ENCODE results near the gene SYCP2L.
A peak's percentile ranks its signal among the peaks of the same experiment; 100 is the strongest.
"Not testable (repeated sequence)": the region's sequence is repeated elsewhere in the genome, so short reads cannot be mapped to it uniquely, and the experiment has no call there.

The SYCP2L gene

DNA sequence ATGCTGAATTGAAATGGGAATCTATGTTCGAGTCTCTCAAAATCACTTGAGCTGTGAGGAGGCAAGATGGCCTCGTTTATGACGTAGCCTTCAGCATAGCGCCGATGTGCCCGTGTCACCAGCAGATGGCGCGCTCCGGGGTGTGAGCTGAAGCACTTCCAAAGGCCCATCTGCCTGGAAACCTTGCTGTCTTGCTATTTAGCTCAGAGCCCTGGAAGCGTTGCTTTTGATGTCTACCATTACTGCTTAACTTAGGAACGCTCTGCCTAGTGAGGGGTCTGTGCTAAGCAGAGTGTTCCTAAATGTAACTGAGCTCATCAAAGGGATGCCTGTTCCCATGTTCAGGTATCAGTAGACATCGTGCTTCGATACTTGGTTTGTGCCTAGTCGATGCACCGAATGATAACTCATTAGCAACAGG lies 67.7 kb downstream of the SYCP2L start:
- DNase-seq: peak in 37 of 51 donors; percentile 1 to 72 (median 23)

DNA sequence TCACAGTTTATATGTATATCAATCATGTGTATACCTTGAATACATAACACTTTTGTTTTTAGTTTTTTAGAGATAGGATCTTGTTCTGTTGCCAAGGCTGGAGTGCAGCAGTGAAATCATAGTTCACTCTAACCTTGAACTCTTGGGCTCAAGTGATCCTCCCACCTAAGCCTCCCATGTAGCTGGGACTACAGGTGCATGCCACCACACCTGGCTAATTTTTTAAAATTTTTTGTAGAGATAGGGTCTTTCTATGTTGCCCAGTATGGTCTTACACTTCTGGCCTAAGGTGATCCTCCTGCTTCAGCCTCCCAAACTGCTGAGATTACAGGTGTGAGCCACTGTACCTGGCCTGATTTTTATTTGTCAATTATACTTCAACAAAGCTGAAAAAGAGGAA lies 69.9 kb downstream of the SYCP2L start:
- DNase-seq: no peak

DNA sequence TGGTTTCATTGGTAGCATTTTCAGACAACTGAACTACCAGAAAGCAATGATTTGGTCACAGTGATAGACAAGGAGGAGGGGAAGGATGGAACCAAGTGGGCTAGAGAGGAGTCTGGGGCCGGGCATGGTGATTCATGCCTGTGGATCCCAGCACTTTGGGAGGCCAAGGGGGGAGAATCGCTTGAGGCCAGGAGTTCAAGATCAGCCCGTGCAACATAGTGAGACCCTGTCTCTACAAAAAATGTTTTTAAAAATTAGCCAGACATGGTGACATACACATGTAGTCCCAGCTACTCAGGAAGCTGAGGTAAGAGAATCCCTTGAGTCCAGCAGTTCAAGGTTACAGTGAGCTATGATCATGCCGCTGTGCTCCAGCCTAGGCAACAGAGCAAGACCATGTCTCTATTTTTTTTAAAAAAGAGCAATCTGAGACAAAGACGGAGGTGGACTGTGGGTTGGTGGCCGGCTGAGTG lies 70.6 kb downstream of the SYCP2L start:
- DNase-seq: no peak

DNA sequence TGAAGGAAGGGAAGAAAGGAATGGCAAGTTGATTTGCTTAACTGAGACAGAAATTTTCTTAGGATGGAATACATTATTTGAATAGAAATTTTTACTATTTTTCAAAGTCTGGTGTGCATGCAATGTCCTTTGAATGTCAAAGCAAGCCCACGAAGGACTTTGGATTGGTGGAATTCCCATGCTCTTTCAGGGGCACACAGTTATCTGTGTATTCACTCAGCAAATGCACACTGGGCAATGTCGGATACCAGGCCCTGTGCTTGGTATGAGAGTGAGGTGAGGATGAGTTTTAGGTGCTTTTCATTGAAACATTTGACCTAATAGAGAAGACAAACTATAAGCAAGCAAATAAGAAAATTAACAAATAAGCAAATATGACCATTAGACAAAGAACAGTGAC lies 73.3 kb downstream of the SYCP2L start:
- DNase-seq: no peak

DNA sequence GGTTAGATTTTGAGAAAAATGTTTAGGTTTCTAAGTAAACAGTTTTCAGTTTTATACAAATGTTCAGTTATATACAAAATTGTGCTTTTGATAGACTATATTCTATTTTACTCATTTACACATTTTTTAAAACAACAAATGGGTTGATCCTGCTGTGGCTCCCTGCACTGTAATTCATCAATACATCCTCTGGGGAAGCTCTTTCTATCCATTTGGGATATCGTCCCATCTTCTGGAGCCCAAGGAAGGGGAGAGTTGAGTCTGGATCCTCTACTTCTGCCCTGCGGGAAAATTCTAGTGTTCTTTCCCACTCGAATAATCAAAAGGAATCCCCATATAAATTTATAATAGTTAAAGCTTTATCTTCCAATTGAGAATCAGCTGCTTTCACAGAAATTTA lies 75.0 kb downstream of the SYCP2L start:
- DNase-seq: no peak

DNA sequence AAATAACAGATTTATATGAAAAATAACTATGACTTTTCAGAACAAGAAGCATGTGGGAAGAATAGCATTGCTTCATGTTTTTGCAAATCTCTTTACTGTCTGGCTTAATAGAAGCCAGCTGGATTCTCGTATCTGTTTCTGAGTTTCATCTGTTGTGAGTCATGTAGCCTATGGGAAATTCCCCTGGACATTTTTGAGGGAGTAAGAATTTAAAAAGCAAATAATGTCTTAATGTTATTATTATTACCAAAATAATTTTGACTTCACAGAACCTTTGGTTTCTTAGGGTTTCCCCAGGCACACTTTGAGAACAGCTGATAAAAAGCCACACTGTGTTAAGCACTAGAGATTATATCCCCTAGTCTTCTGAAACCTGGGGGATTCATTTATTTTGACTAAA lies 75.8 kb downstream of the SYCP2L start:
- DNase-seq: no peak

DNA sequence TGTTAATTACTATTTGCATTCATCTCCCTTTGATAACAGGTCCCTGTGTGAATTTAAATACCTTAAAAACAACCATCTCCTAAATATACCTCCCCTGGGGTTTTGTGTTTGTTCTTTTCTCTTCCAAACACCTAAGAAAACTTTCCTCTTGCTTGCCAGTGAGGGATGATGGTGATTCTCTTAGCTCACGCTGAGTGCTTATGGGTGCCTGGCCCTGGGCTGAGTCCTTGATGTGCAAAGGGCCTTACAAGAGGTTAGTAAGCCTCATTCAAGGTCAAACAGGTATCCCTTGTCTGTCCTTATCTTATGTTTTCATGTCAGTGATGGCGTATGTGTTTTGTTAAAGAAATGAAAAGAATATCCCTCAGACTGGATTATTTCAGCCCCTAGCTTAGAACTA lies 76.3 kb downstream of the SYCP2L start:
- no peak for DNase-seq

DNA sequence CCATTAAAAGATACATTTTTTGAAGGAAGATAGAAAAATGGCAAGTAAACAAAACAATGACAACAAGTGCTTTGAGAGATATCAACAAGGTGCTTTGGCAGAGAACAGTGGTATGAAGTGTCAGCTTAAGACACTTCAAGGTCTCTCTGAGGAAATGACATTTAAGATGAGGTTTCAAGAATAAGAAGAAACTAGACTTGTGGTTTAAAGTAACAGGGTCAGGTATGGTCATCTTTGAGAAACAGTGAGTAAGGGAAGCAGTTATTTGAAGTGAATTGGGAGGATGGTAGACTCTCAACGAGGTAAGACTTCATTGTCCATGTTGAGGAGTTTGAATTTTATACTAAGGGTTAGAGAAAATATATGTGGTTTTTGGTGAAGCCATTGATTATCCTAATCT lies 77.8 kb downstream of the SYCP2L start:
- no peak for DNase-seq

DNA sequence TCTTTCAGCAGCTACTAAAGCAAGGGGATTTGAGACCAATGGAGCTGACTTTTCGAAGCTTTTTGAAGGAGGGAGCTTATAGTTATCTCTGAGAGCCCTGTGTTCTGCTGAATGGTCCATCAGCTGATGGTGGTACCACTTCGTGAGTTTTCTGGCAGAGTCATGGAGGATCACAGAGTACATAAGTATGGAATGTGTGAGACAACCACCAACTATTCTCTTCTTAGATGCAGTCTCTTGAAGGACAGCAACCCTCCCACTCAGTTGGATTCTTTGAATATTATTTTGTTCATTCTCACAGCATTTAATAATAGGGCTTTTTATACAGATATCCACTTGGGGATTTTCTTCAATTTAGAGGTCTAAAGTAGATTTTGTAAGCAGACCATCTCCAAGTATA lies 81.9 kb downstream of the SYCP2L start:
- DNase-seq: no peak

DNA sequence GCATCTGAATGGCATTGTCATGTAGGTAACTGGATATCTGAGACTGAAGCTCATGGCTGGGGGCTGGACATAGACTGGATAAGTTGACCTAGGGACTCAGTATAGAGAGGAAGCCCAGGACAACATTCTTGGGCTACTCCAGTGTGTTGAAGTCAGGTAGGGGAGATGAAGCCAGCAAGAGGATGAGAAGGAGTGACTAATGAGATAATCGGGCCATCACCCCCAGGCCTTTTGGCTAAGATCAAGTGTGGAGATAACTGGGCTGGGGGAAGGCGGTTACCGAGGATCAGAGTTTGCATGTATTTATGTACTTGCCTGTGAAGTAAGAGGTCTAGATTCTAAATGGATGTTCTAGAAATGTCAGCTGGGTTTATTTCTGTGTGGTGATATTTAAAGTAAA lies 83.9 kb downstream of the SYCP2L start:
- DNase-seq: no peak

DNA sequence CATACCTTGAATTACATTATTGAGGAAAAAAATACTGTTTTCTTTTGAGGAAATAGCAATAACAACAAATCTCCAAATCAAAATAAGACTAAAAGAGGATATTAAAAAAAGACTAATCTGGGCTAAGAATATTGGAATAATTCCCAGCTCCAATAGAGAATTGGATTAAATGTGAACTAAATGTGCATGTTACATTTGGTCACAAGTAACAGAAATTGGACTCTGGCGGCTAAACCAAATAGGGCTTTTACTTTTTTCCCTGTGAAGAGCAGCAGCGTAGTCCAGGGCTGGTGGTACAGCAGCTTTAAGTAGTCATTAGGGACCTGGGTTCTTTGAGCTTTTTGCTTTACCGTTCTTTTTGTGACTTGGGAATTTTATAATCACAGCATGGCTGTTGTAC lies 85.3 kb downstream of the SYCP2L start:
- no peak for DNase-seq

DNA sequence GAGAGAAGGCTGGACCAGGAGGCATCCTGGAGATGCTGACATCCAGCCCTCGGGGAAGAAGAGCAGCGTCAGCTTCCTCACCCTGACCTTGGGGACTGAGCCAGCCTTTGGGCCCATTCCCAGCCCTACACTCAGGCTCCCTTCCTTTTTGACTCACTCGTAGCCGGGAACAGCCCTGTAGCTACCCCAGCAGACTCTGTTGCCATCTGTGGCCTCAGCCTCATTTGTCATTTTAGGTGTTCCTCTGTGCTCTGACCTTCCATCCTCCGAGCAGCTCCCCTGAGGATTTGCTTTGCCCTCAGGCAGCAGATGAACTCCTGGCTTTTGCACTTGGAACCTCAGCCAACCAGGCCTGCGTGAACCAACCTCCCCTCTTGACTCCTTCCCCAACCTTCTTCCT lies 89.7 kb downstream of the SYCP2L start:
- no peak for DNase-seq

DNA sequence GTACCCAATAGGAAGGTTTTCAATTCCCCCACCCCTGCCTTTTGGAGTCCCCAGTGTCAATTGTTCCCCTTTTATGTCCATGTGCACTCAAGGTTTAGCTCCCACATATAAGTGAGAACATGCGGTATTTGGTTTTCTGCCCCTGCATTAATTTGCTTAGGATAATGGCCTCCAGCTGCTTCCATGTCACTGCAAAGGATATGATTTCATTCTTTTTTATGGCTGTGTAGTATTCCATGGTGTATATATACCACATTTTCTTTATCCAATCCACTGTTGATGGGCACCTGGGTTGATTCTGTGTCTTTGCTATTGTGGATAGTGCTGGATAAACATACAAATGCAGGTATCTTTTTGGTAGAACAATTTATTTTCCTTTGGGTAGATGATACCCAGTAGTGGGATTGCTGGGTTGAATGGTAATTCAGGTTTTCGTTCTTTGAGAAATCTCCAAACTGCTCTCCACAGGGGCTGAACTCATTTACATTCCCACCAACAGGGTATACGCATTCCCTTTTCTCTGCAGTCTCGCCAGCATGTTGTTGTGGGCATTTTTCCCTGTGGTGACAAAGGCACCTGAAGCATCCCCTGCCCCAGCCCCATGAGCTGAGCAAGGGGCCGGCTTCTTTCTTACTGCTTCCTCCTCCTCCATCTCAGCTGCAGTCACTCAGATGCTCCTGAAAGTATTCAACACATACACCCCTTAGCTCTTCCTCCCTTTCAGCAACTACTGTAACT lies 90.5 kb downstream of the SYCP2L start:
- DNase-seq: no peak

DNA sequence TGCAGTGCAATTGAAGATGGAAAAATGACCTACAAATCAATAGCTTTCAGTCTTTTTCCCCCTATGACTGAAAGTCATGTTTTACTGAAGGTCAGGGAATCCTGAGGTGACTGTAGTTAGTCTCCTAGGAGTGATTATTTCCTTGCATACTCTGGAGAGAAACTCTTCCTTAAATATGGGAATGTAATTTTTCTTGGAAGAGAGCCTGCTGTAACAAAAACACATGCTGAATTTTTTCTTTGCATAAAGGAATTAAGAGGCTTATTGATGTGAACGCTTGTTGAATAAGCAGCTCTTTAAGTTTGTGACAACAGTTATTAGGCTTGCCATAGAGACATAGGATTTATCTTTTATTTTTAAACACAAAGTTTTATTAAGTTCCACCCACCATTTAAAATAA lies 92.8 kb downstream of the SYCP2L start:
- no peak for DNase-seq

DNA sequence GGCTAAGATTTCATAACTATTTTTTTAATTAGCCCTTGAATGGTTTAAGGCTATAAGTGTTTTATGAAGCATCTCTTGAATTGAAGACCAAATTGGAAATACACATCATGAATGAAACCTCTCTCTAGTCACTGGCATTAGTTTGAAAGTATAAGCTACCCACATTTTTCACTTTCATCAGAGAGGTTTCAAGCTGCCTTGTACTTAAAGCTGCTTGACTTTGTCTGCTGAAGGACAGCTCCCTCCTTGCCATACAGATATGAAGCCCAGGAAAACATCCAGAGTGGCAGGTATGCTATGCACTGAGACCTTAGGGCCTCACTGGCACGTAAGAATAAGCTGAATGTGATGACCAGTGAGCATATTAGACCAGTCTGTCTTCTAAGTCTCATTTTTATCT lies 94.6 kb downstream of the SYCP2L start:
- no peak for DNase-seq

DNA sequence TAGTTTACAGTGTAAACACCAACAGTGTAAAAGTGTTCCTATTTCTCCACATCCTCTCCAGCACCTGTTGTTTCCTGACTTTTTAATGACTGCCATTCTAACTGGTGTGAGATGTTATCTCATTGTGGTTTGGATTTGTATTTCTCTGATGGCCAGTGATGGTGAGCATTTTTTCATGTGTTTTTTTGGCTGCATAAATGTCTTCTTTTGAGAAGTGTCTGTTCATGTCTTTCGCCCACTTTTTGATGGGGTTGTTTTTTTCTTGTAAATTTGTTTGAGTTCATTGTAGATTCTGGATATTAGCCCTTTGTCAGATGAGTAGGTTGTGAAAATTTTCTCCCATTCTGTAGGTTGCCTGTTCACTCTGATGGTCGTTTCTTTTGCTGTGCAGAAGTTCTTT lies 98.1 kb downstream of the SYCP2L start:
- not testable (repeated sequence) for DNase-seq

DNA sequence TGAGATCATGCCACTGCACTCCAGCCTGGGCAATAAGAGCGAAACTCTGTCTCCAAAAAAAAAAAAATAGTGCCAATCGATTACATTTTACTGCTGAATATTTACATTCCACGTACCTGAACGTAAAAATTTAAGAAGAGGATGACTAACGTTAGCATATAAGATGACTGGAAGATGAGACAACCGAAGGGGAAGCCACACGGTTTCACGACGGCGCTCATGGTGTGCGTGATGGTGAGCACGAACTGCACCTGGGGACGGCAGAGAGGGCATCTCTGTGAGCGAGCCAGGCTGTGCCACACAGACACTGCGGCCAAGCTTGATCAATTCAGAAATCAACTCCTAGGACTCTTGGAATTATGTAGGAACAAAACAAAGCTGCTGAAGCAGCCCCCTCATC lies 102.7 kb downstream of the SYCP2L start:
- DNase-seq: no peak

DNA sequence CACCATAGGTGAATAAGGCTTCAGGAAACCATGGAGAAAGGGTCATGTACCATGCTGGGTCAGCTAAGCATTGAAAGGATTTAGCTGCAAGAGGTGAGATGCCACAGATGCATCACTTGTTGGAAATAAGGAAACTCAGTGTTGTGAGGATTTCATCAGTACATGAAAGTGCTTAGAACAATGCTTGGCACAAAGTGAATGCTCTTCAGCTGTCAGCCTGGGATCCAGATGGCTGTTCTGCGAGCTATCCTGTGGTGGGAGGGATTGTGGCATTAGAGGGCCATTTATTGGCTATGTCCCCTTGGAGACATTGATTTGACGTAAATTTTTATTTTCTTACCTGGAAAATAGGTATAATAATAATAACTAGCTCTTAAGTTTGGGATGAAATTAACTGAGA lies 104.3 kb downstream of the SYCP2L start:
- no peak for DNase-seq

DNA sequence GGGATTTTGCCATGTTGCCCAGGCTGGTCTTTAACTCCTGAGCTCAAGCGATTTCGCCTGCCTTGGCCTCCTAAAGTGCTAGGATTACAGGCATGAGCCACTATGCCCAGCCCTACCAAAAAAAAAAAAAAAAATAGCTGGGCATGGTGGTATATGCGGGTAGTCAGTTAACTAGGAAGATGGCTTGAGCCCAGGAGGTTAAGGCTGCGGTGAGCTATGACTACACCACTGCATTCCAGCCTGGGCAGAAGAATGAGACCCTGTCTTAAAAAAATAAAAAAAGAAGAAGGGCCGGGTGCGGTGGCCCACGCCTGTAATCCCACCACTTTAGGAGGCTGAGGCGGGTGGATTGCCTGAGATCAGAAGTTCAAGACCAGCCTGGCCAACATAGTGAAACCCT lies 107.0 kb downstream of the SYCP2L start:
- no peak for DNase-seq

DNA sequence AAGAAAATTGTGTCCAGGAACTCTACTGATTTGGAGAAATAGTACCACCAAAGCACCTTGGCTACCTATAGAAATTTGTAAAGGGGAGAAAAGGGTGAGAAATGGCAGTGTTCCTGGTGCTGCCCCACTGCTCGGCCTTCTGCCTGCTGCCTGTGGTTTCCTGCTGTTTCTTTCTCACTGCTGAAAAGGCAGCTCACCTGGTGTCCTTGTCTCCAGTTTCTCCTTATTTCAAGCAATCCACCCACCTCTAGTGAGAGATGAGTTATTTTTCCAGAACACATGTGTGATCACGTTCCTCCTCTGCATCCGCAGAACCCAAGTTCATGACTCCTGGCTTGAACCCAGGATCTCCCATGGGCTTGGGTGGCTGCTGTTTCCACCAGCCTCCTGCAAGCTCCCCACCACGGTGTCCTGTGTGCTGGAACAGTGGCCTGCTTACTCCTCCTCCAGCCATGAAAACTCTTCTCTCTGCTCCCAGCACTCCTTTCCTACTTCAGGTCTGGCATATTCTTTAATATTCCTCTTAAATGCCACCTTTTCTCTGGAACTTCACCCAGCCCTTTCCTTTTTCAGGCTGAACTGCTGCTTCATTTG lies 108.4 kb downstream of the SYCP2L start:
- DNase-seq: no peak

DNA sequence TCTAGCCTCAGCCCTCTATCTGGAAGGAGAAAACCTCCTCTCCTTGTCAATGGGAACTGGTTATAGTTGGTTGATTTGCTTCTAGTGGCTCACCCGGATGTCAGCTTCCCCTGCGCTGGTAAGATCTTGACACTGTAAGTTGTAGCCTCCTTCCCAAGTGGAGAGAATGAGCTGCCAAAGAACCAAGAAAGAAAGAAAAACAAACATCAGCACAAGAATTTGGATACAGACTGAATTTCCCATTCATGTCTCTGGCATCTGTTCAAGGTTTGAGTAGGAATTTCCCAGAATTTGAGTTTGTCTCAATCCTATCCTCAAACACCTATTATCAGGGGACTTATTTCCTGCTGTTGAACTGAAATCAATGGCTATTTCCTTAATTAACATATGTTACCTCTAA lies 113.1 kb downstream of the SYCP2L start:
- DNase-seq: no peak

DNA sequence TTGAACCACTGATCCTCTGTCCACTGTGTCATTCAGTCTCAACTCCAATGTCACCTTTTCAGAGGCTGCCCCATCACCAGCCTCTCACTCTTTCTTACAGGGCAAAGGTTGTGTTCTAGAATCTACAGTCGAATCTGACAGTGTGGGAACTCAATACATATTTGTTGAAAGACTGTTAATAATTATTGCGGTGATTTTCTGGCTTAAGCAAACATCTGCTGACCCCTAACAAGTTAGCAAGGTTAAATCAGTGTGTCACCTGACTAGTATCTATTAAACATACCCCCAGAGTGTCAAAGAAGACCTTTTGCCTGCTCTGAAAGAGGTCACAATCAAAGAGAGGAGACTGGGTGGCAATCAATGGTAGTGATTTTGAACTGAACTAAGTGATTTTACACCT lies 115.3 kb downstream of the SYCP2L start:
- no peak for DNase-seq

DNA sequence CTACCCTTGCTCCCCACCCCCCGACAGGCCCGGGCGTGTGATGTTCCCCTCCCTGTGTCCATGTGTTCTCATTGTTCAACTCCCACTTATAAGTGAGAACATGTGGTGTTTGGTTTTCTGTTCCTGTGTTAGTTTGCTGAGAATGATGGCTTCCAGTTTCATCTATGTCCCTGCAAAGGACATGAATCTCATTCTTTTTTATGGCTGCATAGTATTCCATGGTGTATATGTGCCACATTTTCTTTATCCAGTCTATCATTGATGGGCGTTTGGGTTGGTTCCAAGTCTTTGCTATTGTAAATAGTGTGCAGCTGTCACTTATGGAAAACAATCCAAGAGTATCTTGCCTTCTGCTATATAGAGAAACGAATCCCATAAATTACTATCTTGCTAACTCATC lies 116.4 kb downstream of the SYCP2L start:
- not testable (repeated sequence) for DNase-seq

DNA sequence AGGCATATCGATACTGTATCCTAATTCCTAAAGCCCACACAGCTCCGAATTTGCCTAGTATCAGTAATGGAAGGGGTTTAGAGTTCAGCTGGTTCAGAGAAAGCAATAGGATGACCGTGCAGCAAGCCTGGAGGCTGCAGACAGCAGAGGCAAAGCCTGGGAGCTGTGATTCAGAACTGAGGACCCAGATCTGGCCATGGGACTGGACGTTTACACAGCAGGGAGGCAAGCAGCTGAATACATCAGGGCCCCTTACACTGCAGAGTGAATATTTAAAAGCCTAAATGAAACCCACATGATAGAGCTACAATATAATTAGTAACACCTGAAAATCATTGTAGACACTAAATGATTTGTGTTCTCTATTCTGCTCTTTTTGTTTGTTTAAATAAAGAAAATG lies 119.2 kb downstream of the SYCP2L start:
- DNase-seq: no peak
